HepG2 (cell line): Measurements from ENCODE around the gene WDR47. TPM values are rescaled to one million over a fixed set of nuclear protein-coding genes. Genes with fewer than 3 reads are reported as not detected.
A peak's percentile ranks its signal among the peaks of the same experiment; 100 is the strongest.

Experiments used
- ARNTL ChIP-seq: sonication (generic); formaldehyde crosslinking; IDR thresholded peaks from 2 replicates; pipeline ENCODE4 v1.4.0; 2020; ENCODE audit warnings: mild to moderate bottlenecking, missing genetic modification reagents
- BHLHE40 ChIP-seq: IDR thresholded peaks from 2 replicates; pipeline ENCODE4 v1.6.1; 2011; ENCODE audit warnings: low read length, improper control_type of control experiment
- JDP2 ChIP-seq: sonication (generic); formaldehyde crosslinking; IDR thresholded peaks from 2 replicates; pipeline ENCODE4 v1.8.1; 2022; ENCODE audit warnings: missing genetic modification reagents, borderline replicate concordance
- NFYC ChIP-seq: IDR thresholded peaks from 2 replicates; pipeline ENCODE4 v1.6.1; 2016; ENCODE audit warnings: missing genetic modification reagents, missing compliant biosample characterization
- PRPF4 ChIP-seq: fragments of 200-400 bp; formaldehyde crosslinking; IDR thresholded peaks from 2 replicates; pipeline ENCODE4 v1.6.1; 2016; ENCODE audit warnings: low read length, low read depth; ENCODE audit not compliant: poor library complexity, severe bottlenecking
- SKI ChIP-seq: fragments of 450-650 bp; IDR thresholded peaks from one replicate; pipeline ENCODE4 v1.6.1; 2018; ENCODE audit warnings: mild to moderate bottlenecking; ENCODE audit not compliant: partially characterized antibody
- TCF7 ChIP-seq: sonication (generic); IDR thresholded peaks from 2 replicates; pipeline ENCODE4 v1.6.1; 2016; ENCODE audit warnings: antibody characterized with exemption, low read depth
- ZEB1 ChIP-seq: IDR thresholded peaks from 2 replicates; pipeline ENCODE4 v1.6.1; 2012; ENCODE audit warnings: mild to moderate bottlenecking, low read depth, inconsistent platforms; ENCODE audit not compliant: insufficient replicate concordance
- ZNF207 ChIP-seq: fragments of 450-650 bp; IDR thresholded peaks from 2 replicates; pipeline ENCODE4 v1.6.1; 2016; ENCODE audit warnings: antibody characterized with exemption, borderline replicate concordance
- ZNF225 ChIP-seq: sonication (generic); formaldehyde crosslinking; IDR thresholded peaks from 2 replicates; pipeline ENCODE4 v1.4.0; 2020; ENCODE audit warnings: mild to moderate bottlenecking, missing genetic modification reagents
- ZNF367 ChIP-seq: sonication (generic); formaldehyde crosslinking; IDR thresholded peaks from 2 replicates; pipeline ENCODE4 v1.4.0; 2020; ENCODE audit warnings: missing genetic modification reagents, borderline replicate concordance
- ZNF382 ChIP-seq: sonication (generic); formaldehyde crosslinking; IDR thresholded peaks from 2 replicates; pipeline ENCODE4 v1.5.0; 2020; ENCODE audit warnings: missing genetic modification reagents, mild to moderate bottlenecking, borderline replicate concordance
- ZNF468 ChIP-seq: sonication (generic); formaldehyde crosslinking; IDR thresholded peaks from 2 replicates; pipeline ENCODE4 v1.8.0; 2022; ENCODE audit warnings: mild to moderate bottlenecking, moderate library complexity, missing genetic modification reagents
- ZNF496 ChIP-seq: sonication (generic); formaldehyde crosslinking; IDR thresholded peaks from 2 replicates; pipeline ENCODE4 v1.8.1; 2023; ENCODE audit warnings: mild to moderate bottlenecking, moderate library complexity, missing genetic modification reagents; ENCODE audit not compliant: insufficient replicate concordance
- ZNF543 ChIP-seq: sonication (generic); formaldehyde crosslinking; IDR thresholded peaks from 2 replicates; pipeline ENCODE4 v1.4.0; 2020; ENCODE audit warnings: mild to moderate bottlenecking, missing genetic modification reagents
- ZNF567 ChIP-seq: sonication (generic); formaldehyde crosslinking; IDR thresholded peaks from 2 replicates; pipeline ENCODE4 v1.8.1; 2023; ENCODE audit warnings: mild to moderate bottlenecking, missing genetic modification reagents, borderline replicate concordance
- polyA plus RNA-seq, 8 experiments: library from polyadenylated mRNA; depleted of rRNA in 3 of 8; stranded (reverse) in 7 of 8; unstranded in 1 of 8; fragments of >200 nt; fragmentation: Illumina TruSeq in 4 of 8; extraction: Trizol in 4 of 8; gene quantifications; 2 replicates each; pipeline versions ENCODE4 v1.2.1 to v1.2.3, GENCODE V29; 2011 to 2016; ENCODE audit warnings: low read depth in 4 of 8, missing spikeins in 1 of 8, mixed read lengths in 1 of 8; ENCODE audit not compliant: insufficient read depth in 1 of 8
- total RNA-seq, 5 experiments: library from RNA; depleted of rRNA; stranded (reverse); fragments of >200 nt; fragmentation: Illumina TruSeq; extraction: Trizol; gene quantifications; 2 replicates each; pipeline ENCODE4 v1.2.3, GENCODE V29; 2016; ENCODE audit warnings: low read depth in 1 of 5
- TF ChIP-seq, protein P1 (sequence below): sonication (generic); formaldehyde crosslinking; IDR thresholded peaks from 2 replicates; pipeline ENCODE4 v1.8.1; 2023; ENCODE audit warnings: mild to moderate bottlenecking, missing genetic modification reagents
- TF ChIP-seq, protein P2 (sequence below): sonication (generic); formaldehyde crosslinking; IDR thresholded peaks from 2 replicates; pipeline ENCODE4 v1.8.0; 2022; ENCODE audit warnings: missing genetic modification reagents, mild to moderate bottlenecking, moderate library complexity, borderline replicate concordance
- TF ChIP-seq, protein P3 (sequence below): sonication (generic); formaldehyde crosslinking; IDR thresholded peaks from 2 replicates; pipeline ENCODE4 v1.4.0; 2020; ENCODE audit warnings: mild to moderate bottlenecking, missing genetic modification reagents
- TF ChIP-seq, protein P4 (sequence below): sonication (generic); formaldehyde crosslinking; IDR thresholded peaks from 2 replicates; pipeline ENCODE4 v1.5.1; 2020; ENCODE audit warnings: missing genetic modification reagents, mild to moderate bottlenecking, borderline replicate concordance
- TF ChIP-seq, protein P5 (sequence below): sonication (generic); formaldehyde crosslinking; IDR thresholded peaks from 2 replicates; pipeline ENCODE4 v1.8.0; 2022; ENCODE audit warnings: mild to moderate bottlenecking, missing genetic modification reagents, moderate library complexity

Gene WDR47
- total and polyA plus RNA-seq, 2 of the 13 experiments (the other 11 are each of a cell fraction or from before 2014, with no cell fraction given) = 4.3 to 5.9 TPM

DNA sequence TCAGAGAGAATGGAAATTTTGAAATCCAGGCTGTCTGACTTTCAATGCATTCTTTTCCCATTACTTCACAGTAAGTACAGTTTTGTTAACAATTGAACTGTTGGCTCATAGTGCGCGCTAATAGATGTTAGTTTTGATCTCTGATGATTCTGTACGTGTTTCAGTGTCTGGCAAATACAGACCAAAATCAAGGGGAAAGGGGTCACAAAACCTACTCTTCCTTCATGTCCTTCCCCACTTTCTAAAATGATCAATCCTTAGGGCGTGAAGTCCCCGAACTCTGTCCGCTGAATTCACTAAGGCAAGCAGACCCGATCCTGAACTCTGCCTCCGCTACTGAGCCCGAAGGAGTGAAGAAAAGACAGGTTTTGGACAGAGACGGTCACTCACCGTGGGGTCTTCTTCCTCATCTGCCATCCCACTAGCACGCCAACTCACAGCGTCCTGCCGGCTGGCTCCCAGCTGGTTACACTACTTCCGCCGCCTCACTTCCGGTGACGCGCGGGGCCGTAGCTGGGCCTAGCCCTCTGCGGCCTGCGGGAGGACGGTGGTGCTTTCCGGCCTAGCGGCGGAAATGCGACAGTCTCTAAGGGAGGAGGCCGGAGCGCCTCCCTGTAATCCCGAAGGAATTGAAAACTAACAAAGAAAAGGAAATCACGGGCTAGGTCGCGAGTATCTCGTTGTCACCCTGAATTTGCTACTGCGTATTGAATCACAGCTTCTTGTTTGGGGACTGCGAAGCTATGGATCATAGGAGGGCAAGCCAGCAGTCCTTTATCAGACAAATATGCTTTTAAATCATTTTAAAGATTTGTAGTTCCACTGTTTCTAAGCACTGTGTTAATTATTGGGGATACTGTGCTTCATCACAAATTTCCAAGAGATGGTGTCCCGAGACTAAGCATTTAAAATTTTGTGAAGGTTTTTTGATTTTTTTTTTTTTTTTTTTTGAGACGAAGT, 33.9 kb upstream of the WDR47 start, which contains the start of gene TAF13 (continued):
- TF ChIP-seq, protein P1, sequence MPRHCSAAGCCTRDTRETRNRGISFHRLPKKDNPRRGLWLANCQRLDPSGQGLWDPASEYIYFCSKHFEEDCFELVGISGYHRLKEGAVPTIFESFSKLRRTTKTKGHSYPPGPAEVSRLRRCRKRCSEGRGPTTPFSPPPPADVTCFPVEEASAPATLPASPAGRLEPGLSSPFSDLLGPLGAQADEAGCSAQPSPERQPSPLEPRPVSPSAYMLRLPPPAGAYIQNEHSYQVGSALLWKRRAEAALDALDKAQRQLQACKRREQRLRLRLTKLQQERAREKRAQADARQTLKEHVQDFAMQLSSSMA = peak; percentile 45; the same call in 1 of the 2 replicates
- TF ChIP-seq ZNF496 = no peak
- TF ChIP-seq, protein P2, sequence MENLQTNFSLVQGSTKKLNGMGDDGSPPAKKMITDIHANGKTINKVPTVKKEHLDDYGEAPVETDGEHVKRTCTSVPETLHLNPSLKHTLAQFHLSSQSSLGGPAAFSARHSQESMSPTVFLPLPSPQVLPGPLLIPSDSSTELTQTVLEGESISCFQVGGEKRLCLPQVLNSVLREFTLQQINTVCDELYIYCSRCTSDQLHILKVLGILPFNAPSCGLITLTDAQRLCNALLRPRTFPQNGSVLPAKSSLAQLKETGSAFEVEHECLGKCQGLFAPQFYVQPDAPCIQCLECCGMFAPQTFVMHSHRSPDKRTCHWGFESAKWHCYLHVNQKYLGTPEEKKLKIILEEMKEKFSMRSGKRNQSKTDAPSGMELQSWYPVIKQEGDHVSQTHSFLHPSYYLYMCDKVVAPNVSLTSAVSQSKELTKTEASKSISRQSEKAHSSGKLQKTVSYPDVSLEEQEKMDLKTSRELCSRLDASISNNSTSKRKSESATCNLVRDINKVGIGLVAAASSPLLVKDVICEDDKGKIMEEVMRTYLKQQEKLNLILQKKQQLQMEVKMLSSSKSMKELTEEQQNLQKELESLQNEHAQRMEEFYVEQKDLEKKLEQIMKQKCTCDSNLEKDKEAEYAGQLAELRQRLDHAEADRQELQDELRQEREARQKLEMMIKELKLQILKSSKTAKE (CRISPR knock-in tag) = no peak
- no peak for TF ChIP-seq ZNF543 (CRISPR knock-in tag)
- no peak for TF ChIP-seq ZEB1
- no peak; the same call in 1 of the 2 replicates for TF ChIP-seq NFYC (CRISPR knock-in tag)
- TF ChIP-seq TCF7 = no peak
- no peak for TF ChIP-seq BHLHE40
- no peak for TF ChIP-seq ZNF567
- TF ChIP-seq ZNF367 (CRISPR knock-in tag) = no peak
- TF ChIP-seq PRPF4 = no peak
- TF ChIP-seq, protein P3, sequence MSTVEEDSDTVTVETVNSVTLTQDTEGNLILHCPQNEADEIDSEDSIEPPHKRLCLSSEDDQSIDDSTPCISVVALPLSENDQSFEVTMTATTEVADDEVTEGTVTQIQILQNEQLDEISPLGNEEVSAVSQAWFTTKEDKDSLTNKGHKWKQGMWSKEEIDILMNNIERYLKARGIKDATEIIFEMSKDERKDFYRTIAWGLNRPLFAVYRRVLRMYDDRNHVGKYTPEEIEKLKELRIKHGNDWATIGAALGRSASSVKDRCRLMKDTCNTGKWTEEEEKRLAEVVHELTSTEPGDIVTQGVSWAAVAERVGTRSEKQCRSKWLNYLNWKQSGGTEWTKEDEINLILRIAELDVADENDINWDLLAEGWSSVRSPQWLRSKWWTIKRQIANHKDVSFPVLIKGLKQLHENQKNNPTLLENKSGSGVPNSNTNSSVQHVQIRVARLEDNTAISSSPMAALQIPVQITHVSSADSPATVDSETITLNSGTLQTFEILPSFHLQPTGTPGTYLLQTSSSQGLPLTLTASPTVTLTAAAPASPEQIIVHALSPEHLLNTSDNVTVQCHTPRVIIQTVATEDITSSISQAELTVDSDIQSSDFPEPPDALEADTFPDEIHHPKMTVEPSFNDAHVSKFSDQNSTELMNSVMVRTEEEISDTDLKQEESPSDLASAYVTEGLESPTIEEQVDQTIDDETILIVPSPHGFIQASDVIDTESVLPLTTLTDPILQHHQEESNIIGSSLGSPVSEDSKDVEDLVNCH (CRISPR knock-in tag) = no peak
- TF ChIP-seq, protein P4, sequence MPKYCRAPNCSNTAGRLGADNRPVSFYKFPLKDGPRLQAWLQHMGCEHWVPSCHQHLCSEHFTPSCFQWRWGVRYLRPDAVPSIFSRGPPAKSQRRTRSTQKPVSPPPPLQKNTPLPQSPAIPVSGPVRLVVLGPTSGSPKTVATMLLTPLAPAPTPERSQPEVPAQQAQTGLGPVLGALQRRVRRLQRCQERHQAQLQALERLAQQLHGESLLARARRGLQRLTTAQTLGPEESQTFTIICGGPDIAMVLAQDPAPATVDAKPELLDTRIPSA (CRISPR knock-in tag) = no peak
- no peak for TF ChIP-seq ARNTL (CRISPR knock-in tag)
- TF ChIP-seq ZNF468 (CRISPR knock-in tag) = no peak
- no peak for TF ChIP-seq SKI
- TF ChIP-seq ZNF382 = no peak
- TF ChIP-seq, protein P5, sequence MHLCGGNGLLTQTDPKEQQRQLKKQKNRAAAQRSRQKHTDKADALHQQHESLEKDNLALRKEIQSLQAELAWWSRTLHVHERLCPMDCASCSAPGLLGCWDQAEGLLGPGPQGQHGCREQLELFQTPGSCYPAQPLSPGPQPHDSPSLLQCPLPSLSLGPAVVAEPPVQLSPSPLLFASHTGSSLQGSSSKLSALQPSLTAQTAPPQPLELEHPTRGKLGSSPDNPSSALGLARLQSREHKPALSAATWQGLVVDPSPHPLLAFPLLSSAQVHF (CRISPR knock-in tag) = no peak
- no peak for TF ChIP-seq ZNF207
- no peak for TF ChIP-seq ZNF225 (CRISPR knock-in tag)
- no peak for TF ChIP-seq JDP2 (CRISPR knock-in tag)
